ENCODE results near the gene TPM1. TPM values are rescaled to one million over a fixed set of nuclear protein-coding genes. Genes with fewer than 3 reads are reported as not detected.
"Not testable (repeated sequence)": the region's sequence is repeated elsewhere in the genome, so short reads cannot be mapped to it uniquely, and the experiment has no call there.

TPM1 gene
- total RNA-seq, 1 donor from 2014 or later, result 101 TPM

GRCh38 chr15:63075984-63076713, 33.6 kb downstream of the TPM1 start:
- DNase-seq, result no peak

- DNase-seq, result no peak
Measured at GRCh38 chr15:63076714-63077046, 34.1 kb downstream of the TPM1 start.

DNA sequence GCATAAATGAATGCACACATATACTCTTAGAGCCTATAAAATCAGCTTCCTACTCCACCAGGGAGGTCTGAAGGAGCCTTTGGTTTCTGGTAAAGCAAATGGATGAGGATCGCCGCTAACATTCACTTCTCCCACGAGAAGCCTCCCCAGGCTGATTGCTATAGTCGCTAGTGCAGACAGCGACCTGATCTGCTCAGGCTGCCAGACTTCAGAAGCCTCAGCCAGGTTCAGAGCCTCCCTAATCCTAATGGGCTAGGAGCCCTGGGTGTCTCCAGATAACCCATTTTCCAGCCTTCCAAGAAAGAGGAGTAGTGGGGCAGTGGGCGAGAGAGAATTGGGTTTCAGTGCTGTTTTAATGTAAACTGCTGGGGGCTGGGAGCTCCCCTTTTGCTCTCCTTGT, 35.4 kb downstream of the TPM1 start:
- no peak for DNase-seq

- DNase-seq, result no peak
Measured at GRCh38 chr15:63079947-63080626, 37.5 kb downstream of the TPM1 start.

DNA sequence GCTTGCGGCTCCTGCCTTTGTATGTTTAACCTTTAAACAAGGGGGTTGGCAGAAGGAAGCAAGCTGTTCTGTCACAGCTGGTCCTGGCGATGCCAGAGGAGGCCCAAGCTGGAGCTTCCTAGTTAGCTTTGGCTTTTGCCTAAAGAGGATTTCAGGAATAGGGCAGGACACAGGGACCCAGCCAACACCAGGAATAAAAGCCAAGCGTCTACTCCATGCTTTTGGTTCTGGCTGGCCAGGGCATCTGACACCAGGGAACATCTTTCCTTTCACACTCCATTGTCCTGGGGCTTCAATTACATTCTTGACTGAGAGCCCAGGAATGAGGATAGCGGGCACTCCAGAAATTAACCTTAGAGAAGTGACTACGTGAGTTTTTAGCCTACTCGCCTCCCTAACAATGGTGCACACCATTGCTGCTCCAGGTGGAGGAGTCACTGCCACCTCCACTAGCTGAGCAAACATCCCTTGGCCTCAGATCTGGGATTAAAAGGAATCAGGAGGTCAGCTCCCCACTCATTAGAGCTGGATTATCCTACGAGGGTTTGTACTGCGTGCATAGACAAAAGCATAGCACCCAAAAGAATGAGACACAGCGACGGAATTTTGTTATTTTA, 38.2 kb downstream of the TPM1 start:
- no peak for DNase-seq

DNA sequence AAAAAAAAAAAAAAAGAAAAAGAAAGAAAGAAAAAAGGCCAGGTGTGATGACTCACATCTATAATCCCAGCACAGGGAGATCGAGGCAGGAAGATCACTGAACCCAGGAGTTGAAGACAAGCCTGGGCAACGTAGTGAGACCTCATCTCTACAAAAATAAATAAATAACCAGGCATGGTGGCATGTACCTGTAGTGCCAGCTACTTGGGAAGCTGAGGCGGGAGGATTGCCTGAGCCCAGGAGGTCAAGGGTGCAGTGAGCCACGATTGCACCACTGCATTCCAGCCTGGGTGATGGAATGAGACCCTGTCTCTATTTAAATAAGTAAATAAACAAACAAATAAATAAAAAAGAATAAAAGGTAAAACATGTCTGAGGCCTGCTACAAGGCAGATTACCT, 39.8 kb downstream of the TPM1 start:
- no peak for DNase-seq

DNA sequence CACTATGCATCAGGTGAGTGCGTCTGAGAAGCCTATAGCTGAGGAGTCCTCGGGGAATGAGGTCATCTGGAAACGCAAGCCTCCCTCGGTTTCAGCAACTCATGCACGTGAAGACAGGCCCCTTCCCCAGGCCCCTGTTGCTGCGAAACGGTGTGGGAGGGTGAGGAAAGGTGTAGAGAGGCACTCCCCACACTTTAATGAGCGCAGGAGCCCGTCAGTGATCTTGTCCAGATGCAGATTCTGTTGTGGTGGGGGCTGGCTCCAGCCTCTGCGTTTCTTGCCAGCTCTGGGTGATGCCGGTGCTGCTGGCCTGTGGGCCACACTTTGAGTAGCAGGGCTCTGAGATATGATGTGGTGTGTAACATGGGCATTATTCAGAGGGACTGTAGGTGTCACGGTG, 40.5 kb downstream of the TPM1 start:
- DNase-seq, result no peak

DNA sequence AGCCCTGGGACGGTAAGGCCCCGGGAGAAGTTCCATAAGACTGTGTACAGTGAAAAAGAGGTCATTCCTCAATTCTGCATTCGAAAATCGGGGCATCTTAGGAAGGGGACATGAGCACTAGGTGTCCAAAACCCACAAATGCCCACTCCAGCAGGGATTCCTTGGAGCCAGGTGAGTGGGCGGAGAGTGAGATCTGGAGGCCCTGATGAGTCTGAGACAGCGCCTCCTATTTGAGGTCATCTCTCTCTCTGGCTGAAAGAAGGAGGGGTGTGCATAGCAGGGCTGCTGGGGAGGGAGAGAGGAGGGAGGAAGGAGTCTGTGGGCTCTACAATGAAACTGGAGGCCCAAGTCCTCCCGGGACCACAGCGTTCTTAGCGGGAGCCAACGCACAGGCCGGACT, 41.0 kb downstream of the TPM1 start:
- no peak for DNase-seq

GRCh38 chr15:63084806-63085205, 42.3 kb downstream of the TPM1 start:
- no peak for DNase-seq

DNA sequence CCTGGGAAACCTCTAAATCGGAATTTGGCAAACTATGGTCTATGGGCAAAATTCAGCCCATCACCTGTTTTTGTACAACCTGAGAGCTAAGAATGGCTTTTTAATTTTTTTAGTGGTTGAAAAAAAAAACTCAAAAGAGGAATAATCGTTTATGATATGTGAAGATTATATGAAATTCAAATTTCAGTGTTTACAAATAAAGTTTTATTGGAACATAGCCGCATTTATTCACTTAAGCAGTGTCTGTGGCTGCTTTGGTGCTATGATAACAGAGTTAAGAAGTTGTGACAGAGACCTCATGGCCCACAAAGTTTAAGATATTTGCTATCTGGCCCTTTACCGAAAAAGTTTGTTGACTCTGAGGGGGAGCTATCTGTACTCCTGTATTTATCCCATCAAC, 42.7 kb downstream of the TPM1 start:
- DNase-seq, result no peak

DNA sequence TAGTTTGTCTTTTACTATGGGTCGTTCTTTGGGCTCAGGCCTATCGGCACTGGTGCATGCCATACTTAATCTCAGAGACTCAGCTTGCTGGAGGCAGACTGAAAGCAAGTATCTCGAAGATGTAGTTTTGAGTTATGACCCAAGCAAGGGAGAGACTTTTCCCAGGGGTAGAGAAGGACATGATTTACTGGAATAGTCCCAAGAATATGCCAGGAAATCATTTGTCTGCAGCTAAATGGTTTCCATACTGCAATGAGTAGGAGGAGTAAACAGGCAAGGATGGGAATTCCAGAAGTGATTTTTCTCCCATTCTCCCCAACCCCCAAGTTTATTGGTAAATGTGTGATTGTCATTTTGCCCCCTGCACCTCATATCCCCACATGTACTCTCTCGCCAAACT, 43.7 kb downstream of the TPM1 start:
- DNase-seq, result no peak

- no peak for DNase-seq
Measured at GRCh38 chr15:63086947-63087346, 44.4 kb downstream of the TPM1 start.

GRCh38 chr15:63088533-63089245, 46.1 kb downstream of the TPM1 start:
- no peak for DNase-seq

DNA sequence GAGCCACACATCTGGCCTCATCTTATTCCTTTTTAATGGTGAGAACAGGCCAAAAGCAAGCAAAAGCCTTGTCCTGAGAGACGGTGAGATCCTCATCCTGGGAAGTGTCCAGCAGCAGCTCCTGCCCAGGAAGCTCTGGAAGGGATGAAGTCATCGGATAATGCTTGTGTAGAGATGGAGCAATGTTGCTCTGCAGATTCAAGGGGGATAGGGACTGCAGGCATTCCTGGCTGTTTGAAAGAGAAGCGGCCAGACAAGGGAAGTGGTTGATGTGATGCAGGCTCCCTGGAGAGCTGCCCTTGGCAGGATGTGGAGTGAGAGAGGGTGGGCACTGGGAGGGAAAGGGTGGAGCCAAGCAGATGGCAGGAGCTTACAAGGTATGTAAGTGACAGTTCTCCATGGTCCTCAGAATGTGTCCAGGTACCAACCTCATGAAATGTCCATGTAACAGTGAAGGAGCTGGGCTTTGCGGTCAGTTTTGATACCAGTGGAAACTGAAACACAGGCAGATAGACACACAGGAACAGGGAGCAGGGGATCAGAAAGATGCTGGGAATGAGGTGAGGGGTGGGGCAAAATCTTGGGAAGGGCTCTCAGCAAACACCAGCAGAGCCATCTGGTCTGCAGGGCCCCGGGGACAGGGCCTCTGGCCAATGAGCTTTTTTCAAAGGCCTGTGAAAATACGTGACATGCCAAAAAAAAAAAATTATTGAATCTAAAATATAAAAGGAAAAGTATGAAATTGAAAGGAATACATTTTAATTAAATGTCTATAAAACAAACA, 46.9 kb downstream of the TPM1 start:
- DNase-seq, result no peak

- DNase-seq, result no peak
Measured at GRCh38 chr15:63090472-63090871, 47.9 kb downstream of the TPM1 start.

GRCh38 chr15:63090887-63091286, 48.3 kb downstream of the TPM1 start:
- DNase-seq, result no peak

DNA sequence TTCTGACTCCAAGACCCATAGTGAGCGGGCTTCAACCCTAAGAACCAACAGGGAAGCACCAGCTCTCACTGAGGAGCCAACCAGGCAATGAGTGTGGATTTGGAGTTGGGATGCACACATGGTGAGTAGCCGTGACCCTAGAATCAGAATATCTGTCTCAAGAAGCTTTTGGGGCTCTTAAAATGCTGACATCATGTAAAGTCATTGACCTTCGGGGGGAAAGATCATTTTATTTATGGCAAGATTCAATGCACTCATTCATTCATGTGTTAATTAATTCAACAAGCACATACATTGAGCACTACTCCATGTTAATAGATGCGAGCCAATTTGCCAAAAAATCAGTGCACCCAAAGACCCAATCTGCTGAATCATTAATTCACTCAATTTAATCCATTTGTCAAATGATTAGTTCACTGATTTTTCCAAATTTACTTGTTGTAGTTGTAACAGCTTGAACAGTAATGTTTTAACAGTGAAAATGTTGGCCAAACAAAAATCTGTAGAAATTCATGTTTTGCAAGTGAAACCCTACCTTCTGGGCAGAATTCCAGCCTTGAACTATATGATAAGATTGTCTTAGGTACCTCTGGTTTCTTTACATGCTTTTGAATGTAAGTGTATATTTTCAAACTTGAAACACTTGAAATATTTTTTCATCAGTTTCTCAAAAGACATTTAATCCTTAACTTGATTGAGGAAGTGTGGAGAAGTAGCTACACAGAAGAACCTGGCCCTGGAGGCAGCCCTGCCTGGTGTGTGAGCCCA, 49.3 kb downstream of the TPM1 start:
- no peak for DNase-seq

DNA sequence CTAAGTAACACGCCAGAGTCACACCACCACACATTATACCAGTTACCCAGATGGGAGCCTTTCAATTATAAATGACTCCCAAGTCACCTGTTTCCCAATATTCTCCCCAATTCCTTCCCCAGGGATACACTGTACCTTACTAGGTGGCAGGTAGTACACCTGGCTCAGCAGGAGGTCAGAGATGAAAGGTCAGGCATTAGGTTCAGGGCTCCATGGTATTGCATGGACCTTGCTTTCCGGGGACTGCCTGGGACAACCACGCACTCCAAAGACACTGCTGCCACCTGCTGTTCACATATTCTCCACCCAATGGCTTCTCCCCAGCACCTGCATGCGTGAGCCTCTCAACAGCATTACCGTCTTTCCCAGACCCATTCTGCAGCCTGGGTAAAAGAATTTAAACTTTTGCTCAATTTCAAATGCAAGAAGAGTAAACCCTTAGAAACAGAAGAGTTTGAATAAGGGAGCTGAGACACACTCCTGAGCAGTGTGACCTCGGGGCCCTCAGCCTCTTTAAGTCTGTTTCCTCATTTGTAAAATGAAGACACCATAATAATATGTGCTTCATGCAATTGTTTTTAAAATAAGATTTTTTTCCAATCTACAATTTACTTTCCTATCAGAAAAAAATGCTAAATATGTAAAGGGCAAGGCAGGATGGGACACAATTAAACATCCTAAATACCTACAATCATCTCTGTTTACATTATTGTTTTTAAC, 51.1 kb downstream of the TPM1 start:
- peak; percentile 70 for DNase-seq

GRCh38 chr15:63094495-63094931, 52.0 kb downstream of the TPM1 start:
- no peak for DNase-seq

DNA sequence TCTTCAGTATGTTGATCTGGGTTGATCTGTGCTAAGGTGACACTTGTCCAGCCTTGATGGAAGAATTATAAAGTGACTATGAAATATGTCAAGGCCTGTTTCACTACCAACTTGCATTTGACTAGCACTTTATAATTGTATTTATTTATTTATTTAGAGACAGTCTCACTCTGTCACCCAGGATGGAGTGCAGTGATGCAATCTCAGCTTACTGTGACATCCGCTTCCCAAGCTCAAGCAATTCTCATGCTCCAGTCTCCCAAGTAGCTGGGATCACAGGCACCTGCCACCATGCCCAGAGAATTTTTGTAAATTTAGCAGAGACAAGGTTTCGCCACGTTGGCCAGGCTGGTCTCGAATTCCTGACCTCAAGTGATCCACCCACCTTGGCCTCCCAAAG, 53.6 kb downstream of the TPM1 start:
- DNase-seq, result no peak

DNA sequence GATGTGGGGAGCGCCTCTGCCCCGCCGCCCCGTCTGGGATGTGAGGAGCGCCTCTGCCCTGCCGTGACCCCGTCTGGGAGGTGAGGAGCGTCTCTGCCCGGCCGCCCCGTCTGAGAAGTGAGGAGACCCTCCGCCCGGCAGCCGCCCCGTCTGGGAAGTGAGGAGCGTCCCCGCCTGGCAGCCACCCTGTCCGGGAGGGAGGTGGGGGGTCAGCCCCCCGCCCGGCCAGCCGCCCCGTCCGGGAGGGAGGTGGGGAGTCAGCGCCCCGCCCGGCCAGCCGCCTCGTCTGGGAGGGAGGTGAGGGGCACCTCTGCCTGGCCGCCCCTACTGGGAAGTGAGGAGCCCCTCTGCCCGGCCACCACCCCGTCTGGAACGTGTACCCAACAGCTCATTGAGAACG, 56.4 kb downstream of the TPM1 start:
- not testable (repeated sequence) for DNase-seq
